Mucosa of descending colon (tissue), 3 donors: ENCODE measurements around the gene CFAP74. TPM values are rescaled to one million over a fixed set of nuclear protein-coding genes. Genes with fewer than 3 reads are reported as not detected.
A peak's percentile ranks its signal among the peaks of the same experiment; 100 is the strongest.

ENCODE experiments used
- ATAC-seq: fragments of 200-7000 bp; cut with Tn5 transposase; one replicate; pipeline ENCODE4 v1.9.1; 2020; ENCODE audit warnings: mild to moderate bottlenecking, moderate library complexity
- DNase-seq, 3 donors: peaks; one replicate each; pipeline ENCODE4 v3.0.0-alpha.2; 2020
- H3K36me3 ChIP-seq: fragments of 200-600 bp; one replicate; pipeline ENCODE4 v1.8.0; 2021; ENCODE audit warnings: low read depth, mild to moderate bottlenecking
- H3K4me1 ChIP-seq: fragments of 200-600 bp; one replicate; pipeline ENCODE4 v1.8.0; 2021; ENCODE audit warnings: low read depth, mild to moderate bottlenecking
- H3K4me3 ChIP-seq: fragments of 200-600 bp; one replicate; pipeline ENCODE4 v1.8.0; 2021; ENCODE audit warnings: mild to moderate bottlenecking
- H3K9me3 ChIP-seq: fragments of 200-600 bp; one replicate; pipeline ENCODE4 v1.8.0; 2021; ENCODE audit warnings: mild to moderate bottlenecking
- CTCF ChIP-seq: fragments of 200-600 bp; IDR thresholded peaks from one replicate; pipeline ENCODE4 v1.8.0; 2022; ENCODE audit warnings: antibody characterized with exemption, mild to moderate bottlenecking
- intact Hi-C, 2 donors: fragments of 100-400 bp; cut with DNase I in 1 of 2; cut with micrococcal nuclease in 1 of 2; formaldehyde crosslinking; loops; one replicate each; pipeline versions ENCODE4 v1.11.0 to v1.11.1; 2022; cut with DNase I, micrococcal nuclease
- total RNA-seq, 3 donors: library from RNA; stranded (reverse); fragmentation: NEBNext Ultra II Directional in 2 of 3; extraction: Animal tissue kit (Norgen Biotek cat#: 25700) in 2 of 3; gene quantifications; one replicate each; pipeline versions ENCODE4 v1.2.1 to v1.2.4, GENCODE V29; 2021 to 2023
- donor health status: DM: no; HTN: no; CAD: no; lungs with moderate emphysema.
- donor health status: DM: no; HTN: no; CAD: no.
- donor health status: DM: no; HTN: yes; CAD: no.

CFAP74 gene
- total RNA-seq, 3 donors from 2014 or later, result 0.06 to 0.13 TPM; not detected in 1

GRCh38 chr1:1892763-1893120 lies 110.8 kb downstream of the CFAP74 start:
- ATAC-seq (no peak), DNase-seq (peak in 2 of 3 donors; percentile 42 to 62)
- TF ChIP-seq CTCF, result no peak
- intact Hi-C loops, result no loop called here
- peaks cover 48% of the 10 kb centered on the region for H3K4me1 ChIP-seq
- H3K9me3 ChIP-seq, result no peaks in the 10 kb centered on the region
- no peak overlapping the region for H3K4me3 ChIP-seq
- H3K36me3 ChIP-seq, result no peaks in the 10 kb centered on the region

- no peak for ATAC-seq
- DNase-seq, result peak in 2 of 3 donors; percentile 54 to 61
- TF ChIP-seq CTCF, result no peak
- Histone ChIP-seq H3K36me3 (no peaks in the 10 kb centered on the region), H3K4me3 (peak overlapping the region; percentile 84), H3K9me3 (no peaks in the 10 kb centered on the region), H3K4me1 (peaks cover 47% of the 10 kb centered on the region)
- intact Hi-C loops, result no loop called here
Observed at GRCh38 chr1:1892079-1892762, 111.4 kb downstream of the CFAP74 start.

GRCh38 chr1:1891349-1892078 lies 112.1 kb downstream of the CFAP74 start:
- intact Hi-C loops, result no loop called here
- H3K9me3 ChIP-seq, result no peaks in the 10 kb centered on the region
- H3K36me3 ChIP-seq, result no peaks in the 10 kb centered on the region
- peak; percentile 78 to 93 (median 84) for DNase-seq
- peak; percentile 61 for ATAC-seq
- H3K4me3 ChIP-seq, result peak overlapping the region; percentile 84
- TF ChIP-seq CTCF, result no peak
- H3K4me1 ChIP-seq, result peaks cover 53% of the 10 kb centered on the region

- intact Hi-C loops, result no loop called here
- DNase-seq (peak; percentile 90 to 94 (median 93)), ATAC-seq (peak; percentile 78)
- H3K4me3 ChIP-seq, result peak within 1 kb of the TSS; percentile 84
- no peaks in the 10 kb centered on the region for H3K9me3 ChIP-seq
- H3K4me1 ChIP-seq, result peaks cover 51% of the 10 kb centered on the region
- no peak for TF ChIP-seq CTCF
- H3K36me3 ChIP-seq, result no peaks in the 10 kb centered on the region
Observed at GRCh38 chr1:1890506-1891348, 112.9 kb downstream of the CFAP74 start, which contains the start of gene GNB1. Gene GNB1 (minus strand): TSS chr1:1891087. CDS start chr1:1825453, 65,634 bp downstream.

- TF ChIP-seq CTCF, result no peak
- DNase-seq (peak; percentile 69 to 85 (median 74)), ATAC-seq (no peak)
- Histone ChIP-seq H3K36me3 (no peaks in the 10 kb centered on the region), H3K9me3 (no peaks in the 10 kb centered on the region), H3K4me3 (peak overlapping the region; percentile 84), H3K4me1 (peaks cover 44% of the 10 kb centered on the region)
- intact Hi-C loops, result no loop called here
Observed at GRCh38 chr1:1889847-1890505, 113.6 kb downstream of the CFAP74 start.
